ENCODE results near the gene KCNB1.

KCNB1 gene

DNA sequence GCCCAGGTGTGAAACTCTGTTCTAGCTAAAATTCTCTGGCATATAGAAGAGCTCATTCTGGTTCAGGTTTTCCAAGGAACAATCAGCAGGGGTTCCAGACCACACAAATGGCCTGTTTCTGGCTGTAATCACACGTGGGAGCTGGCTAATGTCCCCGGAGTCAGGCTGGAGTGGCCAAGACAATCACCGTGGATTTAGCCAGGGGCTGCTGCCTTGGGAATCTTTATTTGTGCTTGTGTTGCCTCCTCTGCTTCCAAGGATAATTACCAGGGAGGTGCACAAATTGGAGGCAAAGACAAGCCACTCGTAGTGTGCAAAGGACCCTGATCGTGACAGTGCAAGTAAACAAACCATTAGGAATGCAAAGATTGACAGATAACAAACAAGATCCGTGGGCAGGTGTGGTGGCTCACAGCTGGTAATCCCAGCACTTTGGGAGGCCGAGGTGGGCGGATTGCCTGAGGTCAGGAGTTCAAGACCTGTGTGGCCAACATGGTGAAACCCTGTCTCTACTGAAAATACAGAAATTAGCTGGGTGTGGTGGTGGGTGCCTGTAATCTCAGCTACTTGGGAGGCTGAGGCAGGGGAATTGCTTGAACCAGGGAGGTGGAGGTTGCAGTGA is 77.3 kb downstream of the KCNB1 start:
- H3K27me3 ChIP-seq (ENCODE audit: control insufficient read depth, insufficient read depth, low read length): no peaks in the 10 kb centered on the region
- H3K9ac ChIP-seq (ENCODE audit: low read length): no peak overlapping the region
- no peaks in the 10 kb centered on the region for H3K36me3 ChIP-seq (ENCODE audit: control insufficient read depth, low read depth, low read length)

GRCh38 chr20:49404461-49404860 is 78.0 kb downstream of the KCNB1 start:
- Histone ChIP-seq H3K9ac (ENCODE audit: low read length) (no peak overlapping the region), H3K4me1 (ENCODE audit: control insufficient read depth, low read depth, low read length) (no peaks in the 10 kb centered on the region), H3K9me3 (ENCODE audit: control insufficient read depth, low read depth, low read length) (no peaks in the 10 kb centered on the region), H3K27me3 (ENCODE audit: control insufficient read depth, insufficient read depth, low read length) (no peaks in the 10 kb centered on the region), H3K36me3 (ENCODE audit: control insufficient read depth, low read depth, low read length) (no peaks in the 10 kb centered on the region), H3K4me3 (ENCODE audit: low read length) (no peak overlapping the region), H3K27ac (ENCODE audit: low read length) (no peak overlapping the region)

More for the DNA sequence above, 77.3 kb downstream of the KCNB1 start:
- Histone ChIP-seq H3K4me3 (ENCODE audit: low read length) (no peak overlapping the region), H3K27ac (ENCODE audit: low read length) (no peak overlapping the region), H3K4me1 (ENCODE audit: control insufficient read depth, low read depth, low read length) (no peaks in the 10 kb centered on the region), H3K9me3 (ENCODE audit: control insufficient read depth, low read depth, low read length) (no peaks in the 10 kb centered on the region)

DNA sequence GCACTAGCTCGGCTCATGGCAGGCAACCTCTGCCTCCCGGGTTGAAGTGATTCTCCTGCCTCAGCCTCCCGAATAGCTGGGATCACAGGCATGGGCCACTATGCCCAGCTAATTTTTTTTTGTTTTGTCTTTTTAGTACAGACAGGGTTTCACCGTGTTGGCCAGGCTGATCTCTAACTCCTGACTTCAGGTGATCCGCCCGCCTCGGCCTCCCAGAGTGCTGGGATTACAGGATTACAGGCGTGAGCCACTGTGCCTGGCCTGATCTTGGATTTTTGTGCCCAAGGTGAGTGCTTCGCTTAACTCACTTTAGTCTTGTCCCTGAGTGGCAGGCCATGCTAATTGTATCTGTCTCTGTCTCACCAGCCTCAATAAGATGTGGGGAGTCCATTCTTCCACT is 78.6 kb downstream of the KCNB1 start:
- Histone ChIP-seq H3K27me3 (ENCODE audit: control insufficient read depth, insufficient read depth, low read length) (no peaks in the 10 kb centered on the region), H3K4me3 (ENCODE audit: low read length) (no peak overlapping the region), H3K27ac (ENCODE audit: low read length) (no peak overlapping the region), H3K9ac (ENCODE audit: low read length) (no peak overlapping the region), H3K36me3 (ENCODE audit: control insufficient read depth, low read depth, low read length) (no peaks in the 10 kb centered on the region), H3K9me3 (ENCODE audit: control insufficient read depth, low read depth, low read length) (no peaks in the 10 kb centered on the region), H3K4me1 (ENCODE audit: control insufficient read depth, low read depth, low read length) (no peaks in the 10 kb centered on the region)

- H3K36me3 ChIP-seq (ENCODE audit: control insufficient read depth, low read depth, low read length): no peaks in the 10 kb centered on the region
- H3K4me3 ChIP-seq (ENCODE audit: low read length): no peak overlapping the region
- H3K9me3 ChIP-seq (ENCODE audit: control insufficient read depth, low read depth, low read length): no peaks in the 10 kb centered on the region
- no peaks in the 10 kb centered on the region for H3K27me3 ChIP-seq (ENCODE audit: control insufficient read depth, insufficient read depth, low read length)
- no peak overlapping the region for H3K27ac ChIP-seq (ENCODE audit: low read length)
- no peaks in the 10 kb centered on the region for H3K4me1 ChIP-seq (ENCODE audit: control insufficient read depth, low read depth, low read length)
- no peak overlapping the region for H3K9ac ChIP-seq (ENCODE audit: low read length)
These were observed 79.5 kb downstream of the KCNB1 start for GRCh38 chr20:49403012-49403411.

- no peaks in the 10 kb centered on the region for H3K27me3 ChIP-seq (ENCODE audit: control insufficient read depth, insufficient read depth, low read length)
- no peaks in the 10 kb centered on the region for H3K36me3 ChIP-seq (ENCODE audit: control insufficient read depth, low read depth, low read length)
- no peak overlapping the region for H3K27ac ChIP-seq (ENCODE audit: low read length)
- H3K4me1 ChIP-seq (ENCODE audit: control insufficient read depth, low read depth, low read length): no peaks in the 10 kb centered on the region
- no peak overlapping the region for H3K9ac ChIP-seq (ENCODE audit: low read length)
- no peaks in the 10 kb centered on the region for H3K9me3 ChIP-seq (ENCODE audit: control insufficient read depth, low read depth, low read length)
- no peak overlapping the region for H3K4me3 ChIP-seq (ENCODE audit: low read length)
These were observed 81.6 kb downstream of the KCNB1 start for GRCh38 chr20:49400904-49401303.

GRCh38 chr20:49400410-49400809 is 82.1 kb downstream of the KCNB1 start:
- no peak overlapping the region for H3K4me3 ChIP-seq (ENCODE audit: low read length)
- no peaks in the 10 kb centered on the region for H3K4me1 ChIP-seq (ENCODE audit: control insufficient read depth, low read depth, low read length)
- H3K9ac ChIP-seq (ENCODE audit: low read length): no peak overlapping the region
- H3K36me3 ChIP-seq (ENCODE audit: control insufficient read depth, low read depth, low read length): no peaks in the 10 kb centered on the region
- H3K27ac ChIP-seq (ENCODE audit: low read length): no peak overlapping the region
- H3K9me3 ChIP-seq (ENCODE audit: control insufficient read depth, low read depth, low read length): no peaks in the 10 kb centered on the region
- H3K27me3 ChIP-seq (ENCODE audit: control insufficient read depth, insufficient read depth, low read length): no peaks in the 10 kb centered on the region

DNA sequence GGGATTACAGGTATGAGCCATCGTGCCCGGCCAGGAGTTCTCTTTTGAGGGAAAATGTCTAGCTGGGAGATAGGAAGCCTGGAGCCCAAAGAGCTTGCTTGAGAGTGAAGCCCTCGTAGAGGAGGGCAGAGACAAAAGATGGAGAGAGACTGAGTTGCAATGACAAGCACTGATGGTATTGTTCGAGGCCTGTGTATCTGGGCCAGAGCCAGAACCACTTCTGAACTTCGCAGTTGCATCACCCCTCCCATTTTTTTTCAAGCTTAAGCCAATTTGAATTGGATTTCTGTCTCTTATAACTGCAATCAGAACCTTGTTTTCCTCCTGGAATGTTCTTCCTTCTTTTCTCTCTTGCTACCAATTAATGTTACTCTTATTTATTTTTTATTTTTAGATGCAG is 83.1 kb downstream of the KCNB1 start:
- H3K27me3 ChIP-seq (ENCODE audit: control insufficient read depth, insufficient read depth, low read length): no peaks in the 10 kb centered on the region
- H3K9me3 ChIP-seq (ENCODE audit: control insufficient read depth, low read depth, low read length): no peaks in the 10 kb centered on the region
- H3K9ac ChIP-seq (ENCODE audit: low read length): no peak overlapping the region
- H3K27ac ChIP-seq (ENCODE audit: low read length): no peak overlapping the region
- no peaks in the 10 kb centered on the region for H3K4me1 ChIP-seq (ENCODE audit: control insufficient read depth, low read depth, low read length)
- H3K4me3 ChIP-seq (ENCODE audit: low read length): no peak overlapping the region
- H3K36me3 ChIP-seq (ENCODE audit: control insufficient read depth, low read depth, low read length): no peaks in the 10 kb centered on the region

- Histone ChIP-seq H3K27me3 (ENCODE audit: control insufficient read depth, insufficient read depth, low read length) (no peaks in the 10 kb centered on the region), H3K9me3 (ENCODE audit: control insufficient read depth, low read depth, low read length) (no peaks in the 10 kb centered on the region), H3K9ac (ENCODE audit: low read length) (no peak overlapping the region), H3K4me1 (ENCODE audit: control insufficient read depth, low read depth, low read length) (no peaks in the 10 kb centered on the region), H3K36me3 (ENCODE audit: control insufficient read depth, low read depth, low read length) (no peaks in the 10 kb centered on the region), H3K4me3 (ENCODE audit: low read length) (no peak overlapping the region), H3K27ac (ENCODE audit: low read length) (no peak overlapping the region)
These were observed 83.9 kb downstream of the KCNB1 start for GRCh38 chr20:49398401-49399144.

DNA sequence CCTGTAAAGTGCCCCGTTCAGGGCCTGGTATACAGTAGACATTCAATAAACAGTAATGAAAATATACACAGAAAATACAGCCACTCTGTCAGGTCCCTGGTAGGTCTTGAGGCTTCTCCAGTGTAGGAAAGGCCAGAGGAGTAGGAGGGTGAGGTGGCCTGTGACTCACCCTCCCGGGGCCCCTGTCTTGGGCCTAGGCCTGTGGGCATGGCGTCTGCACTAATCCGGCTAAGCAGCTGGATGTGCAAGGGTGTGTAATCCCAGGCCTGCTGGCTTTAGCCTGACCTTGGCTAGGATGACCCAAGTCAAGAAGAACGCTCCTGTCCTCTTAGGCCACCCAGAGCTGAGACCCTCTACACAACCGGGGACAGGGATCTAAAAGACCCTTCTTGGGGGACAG is 84.9 kb downstream of the KCNB1 start:
- no peaks in the 10 kb centered on the region for H3K36me3 ChIP-seq (ENCODE audit: control insufficient read depth, low read depth, low read length)
- H3K9me3 ChIP-seq (ENCODE audit: control insufficient read depth, low read depth, low read length): no peaks in the 10 kb centered on the region
- H3K9ac ChIP-seq (ENCODE audit: low read length): no peak overlapping the region
- H3K27ac ChIP-seq (ENCODE audit: low read length): no peak overlapping the region
- no peaks in the 10 kb centered on the region for H3K27me3 ChIP-seq (ENCODE audit: control insufficient read depth, insufficient read depth, low read length)
- no peaks in the 10 kb centered on the region for H3K4me1 ChIP-seq (ENCODE audit: control insufficient read depth, low read depth, low read length)
- H3K4me3 ChIP-seq (ENCODE audit: low read length): no peak overlapping the region

DNA sequence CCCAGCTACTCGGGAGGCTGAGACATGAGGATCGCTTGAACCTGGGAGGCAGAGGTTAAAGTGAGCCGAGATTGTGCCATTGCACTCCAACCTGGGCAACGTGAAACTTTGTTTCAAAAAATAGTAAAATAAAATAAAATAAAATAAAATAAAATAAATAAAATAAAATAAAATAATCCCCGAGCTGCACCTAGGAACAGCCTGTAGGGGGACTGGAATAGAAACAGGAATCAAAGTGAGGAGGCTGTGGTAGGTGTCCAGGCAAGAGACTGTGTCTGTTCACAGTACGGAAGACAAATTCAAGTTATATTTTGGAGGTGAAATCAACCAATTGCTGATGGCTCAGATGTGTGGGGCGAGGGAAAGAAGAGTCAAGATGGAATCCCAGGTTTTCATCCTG is 86.2 kb downstream of the KCNB1 start:
- H3K27me3 ChIP-seq (ENCODE audit: control insufficient read depth, insufficient read depth, low read length): no peaks in the 10 kb centered on the region
- H3K27ac ChIP-seq (ENCODE audit: low read length): no peak overlapping the region
- H3K36me3 ChIP-seq (ENCODE audit: control insufficient read depth, low read depth, low read length): no peaks in the 10 kb centered on the region
- H3K4me1 ChIP-seq (ENCODE audit: control insufficient read depth, low read depth, low read length): no peaks in the 10 kb centered on the region
- H3K4me3 ChIP-seq (ENCODE audit: low read length): no peak overlapping the region
- H3K9me3 ChIP-seq (ENCODE audit: control insufficient read depth, low read depth, low read length): no peaks in the 10 kb centered on the region
- no peak overlapping the region for H3K9ac ChIP-seq (ENCODE audit: low read length)

GRCh38 chr20:49395659-49396058 is 86.8 kb downstream of the KCNB1 start:
- Histone ChIP-seq H3K36me3 (ENCODE audit: control insufficient read depth, low read depth, low read length) (no peaks in the 10 kb centered on the region), H3K27ac (ENCODE audit: low read length) (no peak overlapping the region), H3K4me1 (ENCODE audit: control insufficient read depth, low read depth, low read length) (no peaks in the 10 kb centered on the region), H3K9me3 (ENCODE audit: control insufficient read depth, low read depth, low read length) (no peaks in the 10 kb centered on the region), H3K9ac (ENCODE audit: low read length) (no peak overlapping the region), H3K27me3 (ENCODE audit: control insufficient read depth, insufficient read depth, low read length) (no peaks in the 10 kb centered on the region), H3K4me3 (ENCODE audit: low read length) (no peak overlapping the region)

DNA sequence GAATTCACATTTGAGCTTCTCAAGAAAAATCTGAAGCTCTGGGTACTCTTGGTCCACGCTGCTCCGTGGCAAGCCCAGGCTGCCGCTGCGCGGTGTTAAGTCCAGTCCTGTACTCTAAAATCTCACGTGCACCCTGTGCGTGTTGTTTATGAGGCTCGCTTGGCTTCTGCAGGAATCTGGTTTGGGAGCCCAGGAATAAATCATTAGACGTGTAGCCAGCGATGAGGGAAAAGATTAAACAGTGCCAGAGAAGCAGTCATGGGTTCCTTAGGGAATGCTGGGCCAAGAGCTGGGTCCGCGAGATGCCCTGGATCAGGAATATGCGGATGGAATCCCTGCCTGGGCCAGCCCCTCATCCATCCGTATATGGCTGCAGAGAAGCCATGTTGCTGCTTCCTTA is 87.3 kb downstream of the KCNB1 start:
- Histone ChIP-seq H3K4me3 (ENCODE audit: low read length) (no peak overlapping the region), H3K27me3 (ENCODE audit: control insufficient read depth, insufficient read depth, low read length) (no peaks in the 10 kb centered on the region), H3K9me3 (ENCODE audit: control insufficient read depth, low read depth, low read length) (no peaks in the 10 kb centered on the region), H3K9ac (ENCODE audit: low read length) (no peak overlapping the region), H3K36me3 (ENCODE audit: control insufficient read depth, low read depth, low read length) (no peaks in the 10 kb centered on the region), H3K27ac (ENCODE audit: low read length) (no peak overlapping the region), H3K4me1 (ENCODE audit: control insufficient read depth, low read depth, low read length) (no peaks in the 10 kb centered on the region)

Measured in iPS-18a (cell line).